Adrenal gland (tissue), 12 donors: ENCODE data around the gene PRELID3B. TPM values are rescaled to one million over a fixed set of nuclear protein-coding genes. Genes with fewer than 3 reads are reported as not detected.

Experiments used
- DNase-seq, 7 donors: peaks; one replicate each; pipeline ENCODE4 v3.0.0-alpha.2; 2019 to 2020
- H3K27ac ChIP-seq, 5 donors: fragments of 200-600 bp; sonication (generic) in 4 of 5; 1 replicate in 3 of 5; 2 replicates in 2 of 5; pipeline versions ENCODE4 v1.5.1 to v1.8.0; 2016 to 2020; ENCODE audit warnings: mild to moderate bottlenecking in 1 of 5
- H3K27me3 ChIP-seq: fragments of 200-600 bp; 2 replicates; pipeline ENCODE4 v1.8.0; 2021
- H3K36me3 ChIP-seq, 2 donors: fragments of 200-600 bp; replicated peaks in 1 of 2; 1 replicate in 1 of 2; 2 replicates in 1 of 2; pipeline versions ENCODE4 v1.5.1 to v1.8.0; 2018 to 2022
- H3K4me1 ChIP-seq, 2 donors: fragments of 200-600 bp; replicated peaks in 1 of 2; 1 replicate in 1 of 2; 2 replicates in 1 of 2; pipeline versions ENCODE4 v1.5.1 to v1.8.0; 2018 to 2021
- H3K4me3 ChIP-seq, 4 donors: fragments of 200-600 bp; sonication (generic) in 3 of 4; one replicate each; pipeline ENCODE4 v1.5.1; 2016 to 2018
- H3K9me3 ChIP-seq, 3 donors: fragments of 200-600 bp; sonication (generic) in 1 of 3; replicated peaks in 1 of 3; 1 replicate in 2 of 3; 2 replicates in 1 of 3; pipeline versions ENCODE4 v1.5.1 to v1.8.0; 2016 to 2021
- POLR2A ChIP-seq, 2 donors: fragments of 450-650 bp; IDR thresholded peaks; one replicate each; pipeline ENCODE4 v1.6.1; 2017; ENCODE audit warnings: antibody characterized with exemption in 2 of 2, mild to moderate bottlenecking in 2 of 2, moderate library complexity in 1 of 2
- WGBS, 4 donors: extraction: QIAGEN DNeasy Blood & Tissue Kit in 2 of 4; methylation state at CpG; one replicate each; pipeline versions ENCODE4 v1.1.5 to v1.1.7; 2013 to 2017; 5-methylcytosine and 5-hydroxymethylcytosine counted together
- intact Hi-C, 2 donors: fragments of 100-400 bp; cut with DNase I; formaldehyde crosslinking; loops; one replicate each; pipeline versions ENCODE4 v1.14.1 to v1.15.0; 2022 to 2023
- polyA plus RNA-seq, 3 donors: library from polyadenylated mRNA; stranded (reverse); fragments of 200-250 nt in 2 of 3; fragments of 350-450 nt in 1 of 3; fragmentation: Illumina TruSeq in 1 of 3; extraction: RNeasy Lipid Tissue Mini Kit (QIAGEN cat#74804) in 1 of 3; gene quantifications; one replicate each; pipeline ENCODE4 v1.2.3, GENCODE V29; 2013 to 2014
- total RNA-seq, 9 donors: library from RNA; depleted of rRNA in 4 of 9; stranded (reverse); fragments of >200 nt in 4 of 9; fragments of 120-200 nt in 1 of 9; fragmentation: NEBNext Ultra II Directional in 1 of 9; extraction: Animal tissue kit (Norgen Biotek cat#: 25700) in 1 of 9; gene quantifications; one replicate each; pipeline versions ENCODE4 v1.1.0 to v1.2.4, GENCODE V29; 2013 to 2023
- TF ChIP-seq, protein P1 (sequence below), 6 experiments: fragments of 450-650 bp in 4 of 6; fragments of 200-600 bp in 2 of 6; sonication (generic) in 1 of 6; IDR thresholded peaks; 1 replicate in 5 of 6; 2 replicates in 1 of 6; pipeline versions ENCODE4 v1.5.1 to v1.8.0; 2016 to 2021; ENCODE audit warnings: antibody characterized with exemption in 6 of 6, mild to moderate bottlenecking in 2 of 6, moderate library complexity in 1 of 6
- donor health status: healthy with polysubstance abuse.
- donor health status: Bipolar disorder and iron deficiency.
- donor health status: DM: yes; HTN: yes; CAD: no.
- donor health status: DM: no; HTN: no; CAD: no.
- donor health status: DM: no; HTN: no; CAD: no.
- donor health status: DM: yes; HTN: yes; CAD: no.

Gene PRELID3B
- total and polyA plus RNA-seq, 12 donors = 13.3 to 119 (median 47.8) TPM

DNA sequence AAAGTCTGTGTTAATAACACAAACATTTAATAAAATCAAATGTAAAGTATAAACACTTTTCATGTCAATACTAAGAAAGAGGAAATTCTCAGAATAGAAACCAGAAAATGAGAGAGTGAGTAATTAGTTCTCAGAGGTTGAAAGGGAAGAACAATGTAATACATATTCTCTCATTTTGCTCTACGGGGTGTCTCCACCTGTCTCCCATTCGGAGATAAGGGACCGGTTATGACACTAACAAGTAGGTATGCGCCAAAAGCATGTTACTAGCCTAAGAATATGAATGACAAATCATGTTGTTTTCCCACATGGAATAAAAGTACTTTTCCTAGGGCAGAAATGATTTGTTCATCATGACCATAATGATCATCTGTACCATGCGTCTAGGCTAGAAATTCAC is 35.6 kb upstream of the PRELID3B start:
- WGBS, 4 donors = 63 to 78% (median 75%) methylated on average over 5 of the region's 5 CpGs
- intact Hi-C loops = no loop called here
- Histone ChIP-seq H3K36me3 (no peaks in the 10 kb centered on the region), H3K27ac (no peak overlapping the region), H3K27me3 (peaks cover 8% of the 10 kb centered on the region), H3K9me3 (no peaks in the 10 kb centered on the region), H3K4me3 (no peak overlapping the region), H3K4me1 (no peaks in the 10 kb centered on the region)
- TF ChIP-seq, protein P1, sequence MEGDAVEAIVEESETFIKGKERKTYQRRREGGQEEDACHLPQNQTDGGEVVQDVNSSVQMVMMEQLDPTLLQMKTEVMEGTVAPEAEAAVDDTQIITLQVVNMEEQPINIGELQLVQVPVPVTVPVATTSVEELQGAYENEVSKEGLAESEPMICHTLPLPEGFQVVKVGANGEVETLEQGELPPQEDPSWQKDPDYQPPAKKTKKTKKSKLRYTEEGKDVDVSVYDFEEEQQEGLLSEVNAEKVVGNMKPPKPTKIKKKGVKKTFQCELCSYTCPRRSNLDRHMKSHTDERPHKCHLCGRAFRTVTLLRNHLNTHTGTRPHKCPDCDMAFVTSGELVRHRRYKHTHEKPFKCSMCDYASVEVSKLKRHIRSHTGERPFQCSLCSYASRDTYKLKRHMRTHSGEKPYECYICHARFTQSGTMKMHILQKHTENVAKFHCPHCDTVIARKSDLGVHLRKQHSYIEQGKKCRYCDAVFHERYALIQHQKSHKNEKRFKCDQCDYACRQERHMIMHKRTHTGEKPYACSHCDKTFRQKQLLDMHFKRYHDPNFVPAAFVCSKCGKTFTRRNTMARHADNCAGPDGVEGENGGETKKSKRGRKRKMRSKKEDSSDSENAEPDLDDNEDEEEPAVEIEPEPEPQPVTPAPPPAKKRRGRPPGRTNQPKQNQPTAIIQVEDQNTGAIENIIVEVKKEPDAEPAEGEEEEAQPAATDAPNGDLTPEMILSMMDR (IDR thresholded peaks at IDR 0.05) = no peak
- no peak for TF ChIP-seq POLR2A (IDR thresholded peaks at IDR 0.05)
- no peak for DNase-seq

DNA sequence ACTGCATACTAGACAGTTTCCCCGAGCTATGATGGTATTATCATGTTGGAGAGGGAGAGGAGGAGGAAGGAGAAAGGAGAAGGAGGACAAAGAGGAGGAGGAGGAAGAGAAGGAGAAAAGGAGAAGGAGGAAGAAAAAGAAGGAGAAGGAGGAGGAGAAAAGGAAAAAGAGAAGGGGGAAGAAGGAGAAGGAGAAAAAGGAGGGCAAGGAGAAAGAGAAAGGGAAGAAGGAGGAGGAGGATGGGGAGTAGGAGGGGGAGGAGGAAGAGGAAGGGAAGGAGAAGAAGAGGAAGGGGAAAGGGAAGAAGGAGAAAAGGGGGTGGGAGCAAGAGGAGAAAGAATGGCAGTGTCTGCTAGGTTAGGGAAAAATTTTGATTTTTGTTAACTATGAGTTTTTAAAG is 35.1 kb upstream of the PRELID3B start:
- TF ChIP-seq POLR2A (IDR thresholded peaks at IDR 0.05) = no peak
- TF ChIP-seq, protein P1 (IDR thresholded peaks at IDR 0.05) = no peak
- H3K4me3 ChIP-seq = no peak overlapping the region
- peaks cover 8% of the 10 kb centered on the region for H3K27me3 ChIP-seq
- no peaks in the 10 kb centered on the region for H3K9me3 ChIP-seq
- H3K27ac ChIP-seq = no peak overlapping the region
- 33 to 55% (median 41%) methylated on average over 1 of the region's 1 CpG for WGBS, 4 donors
- H3K4me1 ChIP-seq = no peaks in the 10 kb centered on the region
- DNase-seq = no peak
- no peaks in the 10 kb centered on the region for H3K36me3 ChIP-seq
- intact Hi-C loops = no loop called here

DNA sequence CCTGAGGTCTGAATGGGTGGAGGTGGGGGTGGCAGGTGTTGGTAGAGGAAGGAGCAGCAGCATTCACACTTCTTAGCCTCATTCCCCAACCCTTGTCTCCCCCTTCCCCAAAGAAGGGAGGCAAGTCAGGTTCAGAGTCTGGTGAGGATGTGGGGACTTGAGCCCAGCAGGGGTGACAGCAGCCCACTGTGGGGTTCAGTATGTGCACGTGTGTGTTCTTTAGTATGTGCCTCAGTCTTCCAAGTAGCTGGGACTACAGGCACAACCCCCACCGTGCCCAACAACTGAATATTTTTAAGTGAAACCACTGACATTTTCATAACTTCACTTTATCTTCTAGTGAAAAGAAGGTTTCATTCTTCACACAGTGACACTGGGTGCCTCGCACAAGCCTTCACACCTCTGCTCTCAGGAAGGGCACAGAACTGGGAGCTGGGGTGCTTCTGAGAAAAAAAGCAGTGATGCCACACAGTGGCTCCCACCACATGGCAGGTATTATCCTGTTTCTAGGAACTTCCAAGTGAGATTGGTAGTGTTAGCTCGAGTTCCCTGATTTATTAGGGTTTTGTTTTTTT is 33.4 kb upstream of the PRELID3B start:
- H3K27me3 ChIP-seq = peaks cover 8% of the 10 kb centered on the region

DNA sequence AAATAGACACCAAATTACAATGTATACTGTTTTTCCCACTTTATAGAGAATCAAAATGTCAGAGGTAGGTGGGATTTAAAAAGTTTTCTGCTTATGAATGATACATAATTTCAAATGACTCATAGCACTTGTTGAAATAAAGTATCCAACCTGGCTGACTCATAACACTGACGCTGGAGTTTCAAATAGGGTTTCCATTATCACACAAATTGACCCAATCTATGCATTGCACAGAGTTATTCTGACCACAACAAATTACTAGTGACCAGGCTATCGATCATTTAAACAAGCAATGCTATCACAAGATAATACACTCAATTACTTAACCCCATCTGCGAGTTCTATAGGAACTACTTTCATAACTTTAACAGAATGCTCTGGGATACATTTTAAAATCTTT is 31.9 kb upstream of the PRELID3B start:
- TF ChIP-seq POLR2A (IDR thresholded peaks at IDR 0.05) = no peak
- TF ChIP-seq, protein P1 (IDR thresholded peaks at IDR 0.05) = no peak
- Histone ChIP-seq H3K4me3 (no peak overlapping the region), H3K4me1 (no peaks in the 10 kb centered on the region), H3K27ac (no peak overlapping the region), H3K36me3 (no peaks in the 10 kb centered on the region), H3K27me3 (peaks cover 8% of the 10 kb centered on the region), H3K9me3 (no peaks in the 10 kb centered on the region)
- no peak for DNase-seq
- intact Hi-C loops = no loop called here
- WGBS, 4 donors = 42 to 51% (median 46%) methylated on average over 3 of the region's 3 CpGs

More for the DNA sequence above, 33.4 kb upstream of the PRELID3B start:
- Histone ChIP-seq H3K36me3 (no peaks in the 10 kb centered on the region), H3K27ac (no peak overlapping the region), H3K4me3 (no peak overlapping the region), H3K9me3 (no peaks in the 10 kb centered on the region), H3K4me1 (no peaks in the 10 kb centered on the region)
- DNase-seq = no peak
- 68 to 77% (median 72%) methylated on average over 4 of the region's 4 CpGs for WGBS, 4 donors
- intact Hi-C loops = no loop called here
- TF ChIP-seq, protein P1 (IDR thresholded peaks at IDR 0.05) = no peak
- no peak for TF ChIP-seq POLR2A (IDR thresholded peaks at IDR 0.05)
